NCI-H1930 (cell line): ENCODE results near the gene ZNF302.
"Not testable (repeated sequence)": the region's sequence is repeated elsewhere in the genome, so short reads cannot be mapped to it uniquely, and the experiment has no call there.

Experiments
- DNase-seq, 2 experiments: peaks; one replicate each; lab custom pipeline; 2025; lab: John Stamatoyannopoulos, UW

The ZNF302 gene

DNA sequence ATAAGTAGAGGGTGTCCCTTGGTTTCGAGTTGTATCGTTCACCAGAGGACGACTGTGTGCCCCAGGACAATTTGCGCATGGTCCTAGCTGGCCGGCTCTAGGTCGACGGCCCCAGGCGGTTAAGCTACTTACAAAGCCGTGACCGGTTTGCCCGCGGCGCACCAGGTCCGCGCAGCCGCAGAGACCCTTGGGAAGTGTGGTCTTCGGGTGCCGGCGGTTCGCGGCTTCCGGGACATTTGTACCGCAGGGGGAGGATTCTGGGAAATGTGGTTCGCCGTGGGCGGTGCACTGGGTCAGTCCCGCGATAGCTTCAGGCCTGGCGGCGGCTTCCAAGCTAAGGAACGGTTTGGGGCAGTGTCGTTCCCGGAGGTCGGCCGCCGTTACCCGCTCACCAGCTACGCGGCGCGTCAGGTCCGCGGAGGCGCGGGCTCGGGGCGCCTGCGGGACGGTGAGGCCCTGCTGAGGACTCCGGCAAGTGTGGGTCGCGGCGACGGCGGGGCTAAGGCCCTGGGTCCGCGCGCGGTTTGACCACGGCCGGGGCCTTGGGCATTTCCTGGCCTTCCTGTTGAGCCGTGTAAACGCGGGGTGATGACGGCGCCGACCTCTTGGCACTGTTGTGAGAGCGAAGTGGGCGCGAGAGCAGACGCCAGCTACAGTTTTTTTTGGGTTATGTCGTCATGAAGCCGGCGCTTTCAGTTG lies at the start of gene ZNF302:
Gene ZNF302, plus strand, starts transcription at position 293 of the 699 bp plus-strand sequence. CDS start 1,127 bp downstream, outside the sequence.
- DNase-seq = peak; percentile 93 to 97

DNA sequence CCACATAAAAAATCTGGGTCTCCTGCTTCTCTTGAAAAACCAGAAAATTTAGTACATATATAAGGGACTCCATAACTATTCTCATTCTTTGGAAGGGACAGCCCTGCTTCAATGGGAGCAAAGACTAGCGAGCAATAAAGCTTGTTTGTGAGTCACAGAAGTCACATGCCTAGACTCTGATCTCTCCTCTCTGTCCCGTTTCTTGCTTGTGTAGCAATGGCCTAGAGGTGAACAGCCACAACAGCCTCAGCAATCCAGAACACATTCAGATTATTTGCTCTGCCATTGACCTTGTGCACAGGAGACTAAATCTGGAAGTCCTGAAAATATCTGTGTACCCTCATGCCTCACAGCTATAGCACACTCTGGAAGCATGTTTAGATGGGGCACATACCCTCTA lies 43.7 kb upstream of the ZNF302 start:
- DNase-seq = no peak

DNA sequence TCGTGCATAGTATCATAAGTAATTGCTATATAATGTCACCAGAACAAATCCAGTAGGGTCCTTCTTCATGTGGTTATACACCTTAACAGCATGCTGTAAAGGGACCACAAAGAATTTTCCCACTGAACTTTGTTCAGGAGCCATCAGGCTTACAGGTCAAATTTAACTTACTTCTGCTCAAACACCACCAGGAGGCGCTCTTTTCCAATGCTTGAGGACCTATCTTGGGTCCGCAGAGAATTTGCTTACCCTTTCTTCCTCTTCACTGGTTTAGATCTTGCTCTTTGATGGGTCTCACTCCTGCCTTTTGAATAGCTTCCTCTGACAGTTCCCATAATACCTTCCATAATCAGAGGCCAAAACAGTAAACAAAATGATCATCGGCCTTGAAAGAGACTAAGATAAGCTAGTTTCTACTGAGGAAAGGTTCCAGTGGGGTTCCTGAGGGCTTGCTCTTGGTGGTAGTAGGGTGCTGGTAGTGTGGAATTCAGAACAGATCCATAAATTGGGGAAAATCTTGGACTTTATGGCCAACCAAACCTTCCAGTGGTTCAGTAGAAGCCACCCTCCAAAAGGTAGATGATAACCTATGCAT lies 37.9 kb upstream of the ZNF302 start:
- peak; percentile 36 to 81 for DNase-seq

GRCh38 chr19:34642241-34642640 lies 35.2 kb upstream of the ZNF302 start:
- DNase-seq = no peak

DNA sequence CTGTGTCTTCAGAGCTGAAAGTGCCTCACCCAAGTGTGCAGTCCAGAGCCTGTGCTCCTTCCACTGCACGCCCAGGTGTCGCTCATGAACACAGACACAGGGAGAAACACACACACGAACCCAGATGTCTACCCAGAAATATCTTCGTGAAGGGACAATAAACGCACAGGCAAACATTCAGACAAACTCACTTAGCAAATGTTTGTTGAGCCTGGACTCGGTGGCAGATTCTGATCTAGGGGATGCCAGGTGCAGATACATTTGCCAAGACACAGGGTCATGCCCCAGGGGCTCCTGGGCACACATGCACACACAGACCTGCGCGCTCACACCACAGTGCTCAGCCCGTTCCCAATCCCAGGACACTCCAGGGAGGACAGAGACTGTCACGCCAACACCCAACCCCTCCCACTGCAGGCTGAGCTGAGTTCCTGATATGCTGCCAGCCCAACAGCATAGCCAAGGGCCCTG lies 32.5 kb upstream of the ZNF302 start:
- no peak for DNase-seq

- DNase-seq = no peak
Observed at GRCh38 chr19:34645551-34645950, 31.9 kb upstream of the ZNF302 start.

DNA sequence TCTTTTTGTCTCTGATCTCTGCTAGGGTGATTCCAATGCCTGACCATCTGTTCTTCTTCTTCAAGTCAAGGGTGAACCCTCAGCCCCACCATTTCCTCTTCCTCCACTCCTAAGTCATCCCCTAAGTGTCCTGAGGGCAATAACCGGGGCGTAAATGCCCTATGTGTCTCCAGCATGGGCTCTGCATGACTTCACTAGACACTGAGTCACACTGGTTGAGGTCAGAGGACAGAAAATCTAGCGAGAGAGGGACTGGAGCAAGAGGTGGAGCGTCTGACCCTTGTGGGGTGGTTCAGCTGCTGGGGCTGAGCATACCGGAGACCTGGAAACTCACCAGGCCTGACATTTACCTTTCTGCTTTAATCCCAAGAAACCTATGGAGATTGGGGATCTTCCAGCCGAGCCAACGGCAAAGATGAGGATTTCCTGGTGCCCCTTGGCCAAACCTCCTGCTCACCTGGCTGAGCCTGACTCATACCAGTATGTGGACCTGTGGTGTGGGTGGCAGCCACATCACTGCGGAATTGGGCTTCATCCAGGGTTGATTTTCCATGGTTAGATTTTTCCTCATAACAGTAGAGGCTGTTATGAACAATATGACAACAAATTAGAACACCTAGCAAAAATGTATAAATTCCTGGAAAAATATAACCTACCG lies 27.5 kb upstream of the ZNF302 start:
- no peak for DNase-seq

GRCh38 chr19:34651747-34652146 lies 25.7 kb upstream of the ZNF302 start:
- no peak for DNase-seq

- DNase-seq = no peak
Observed at GRCh38 chr19:34654796-34655195, 22.7 kb upstream of the ZNF302 start.

- no peak for DNase-seq
Observed at GRCh38 chr19:34655651-34656050, 21.8 kb upstream of the ZNF302 start.

GRCh38 chr19:34661357-34661756 lies 16.1 kb upstream of the ZNF302 start:
- no peak for DNase-seq

GRCh38 chr19:34662919-34663318 lies 14.6 kb upstream of the ZNF302 start:
- peak; percentile 36 to 43 for DNase-seq

- DNase-seq = no peak
Observed at GRCh38 chr19:34664168-34664567, 13.3 kb upstream of the ZNF302 start.

GRCh38 chr19:34664870-34665269 lies 12.6 kb upstream of the ZNF302 start:
- no peak for DNase-seq

DNA sequence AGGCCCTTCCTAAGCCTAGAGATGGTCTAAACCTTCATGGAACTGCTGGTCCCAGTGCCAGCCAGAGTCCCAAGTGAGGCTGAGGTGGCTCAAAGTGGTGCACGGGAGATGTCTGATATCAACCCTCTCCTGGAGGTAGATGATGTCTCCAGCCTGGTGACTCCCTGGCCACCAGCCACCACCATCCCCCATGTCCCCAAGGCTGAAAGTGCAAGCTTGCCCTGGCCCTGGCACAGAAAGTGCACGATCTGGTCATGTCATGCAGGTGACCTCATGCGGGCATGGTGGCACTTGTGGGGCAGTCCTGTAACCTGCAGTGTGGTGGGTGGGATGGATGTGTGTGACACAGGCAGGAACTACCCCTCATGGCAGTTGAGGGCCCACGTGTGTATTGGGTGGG lies 12.2 kb upstream of the ZNF302 start:
- DNase-seq = not testable (repeated sequence)

DNA sequence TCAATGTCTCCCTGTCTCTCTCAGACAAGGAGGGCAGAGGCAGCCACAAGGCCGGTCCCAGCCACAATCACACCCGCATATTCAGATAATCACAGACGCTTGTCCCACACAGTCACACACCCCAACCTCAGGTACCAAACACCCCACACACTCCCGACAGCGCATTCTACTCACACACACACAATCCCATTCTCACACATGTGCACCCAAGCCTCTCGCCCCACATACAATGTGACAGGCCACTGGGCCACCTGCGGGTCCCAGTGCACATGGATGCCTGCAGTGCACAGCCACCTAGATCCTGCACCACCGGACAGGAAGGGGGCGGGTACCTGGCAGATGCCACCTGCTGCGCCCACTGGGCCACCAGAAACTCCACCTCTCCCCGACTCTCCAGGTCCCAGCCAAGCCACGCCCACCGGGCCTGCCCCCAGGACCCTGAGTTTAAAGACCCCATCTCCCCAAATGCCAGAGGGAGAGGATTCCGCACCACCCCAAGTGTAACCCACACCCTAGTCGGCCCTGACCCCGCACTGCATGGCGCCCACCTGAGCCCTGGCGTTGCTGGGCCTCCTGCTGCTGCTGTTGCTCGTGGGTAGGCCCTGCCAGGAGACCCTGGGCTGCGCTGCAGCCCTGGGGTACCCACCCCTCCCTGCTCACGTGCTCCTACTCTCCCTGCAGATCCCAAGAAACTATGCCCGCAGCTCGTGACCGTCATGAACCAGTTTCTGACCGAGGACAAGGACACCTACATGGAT lies 11.1 kb upstream of the ZNF302 start:
- no peak for DNase-seq

DNA sequence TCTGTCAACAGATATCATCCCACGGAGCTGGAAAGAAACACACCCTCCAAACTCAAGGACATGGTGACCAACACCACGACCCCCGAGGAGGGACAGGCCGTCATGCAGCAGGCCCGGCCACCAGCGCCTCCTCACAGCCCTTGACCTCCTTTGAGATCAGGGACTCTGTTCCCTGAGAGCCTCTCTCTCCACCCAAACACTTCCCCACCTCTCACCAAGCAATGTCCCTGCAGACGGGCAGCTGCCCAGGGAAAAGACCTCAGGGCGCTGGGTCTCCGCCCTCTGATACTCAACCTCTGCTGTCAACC lies 10.6 kb upstream of the ZNF302 start:
- DNase-seq = no peak

GRCh38 chr19:34667349-34668076 lies 10.0 kb upstream of the ZNF302 start:
- DNase-seq = no peak

DNA sequence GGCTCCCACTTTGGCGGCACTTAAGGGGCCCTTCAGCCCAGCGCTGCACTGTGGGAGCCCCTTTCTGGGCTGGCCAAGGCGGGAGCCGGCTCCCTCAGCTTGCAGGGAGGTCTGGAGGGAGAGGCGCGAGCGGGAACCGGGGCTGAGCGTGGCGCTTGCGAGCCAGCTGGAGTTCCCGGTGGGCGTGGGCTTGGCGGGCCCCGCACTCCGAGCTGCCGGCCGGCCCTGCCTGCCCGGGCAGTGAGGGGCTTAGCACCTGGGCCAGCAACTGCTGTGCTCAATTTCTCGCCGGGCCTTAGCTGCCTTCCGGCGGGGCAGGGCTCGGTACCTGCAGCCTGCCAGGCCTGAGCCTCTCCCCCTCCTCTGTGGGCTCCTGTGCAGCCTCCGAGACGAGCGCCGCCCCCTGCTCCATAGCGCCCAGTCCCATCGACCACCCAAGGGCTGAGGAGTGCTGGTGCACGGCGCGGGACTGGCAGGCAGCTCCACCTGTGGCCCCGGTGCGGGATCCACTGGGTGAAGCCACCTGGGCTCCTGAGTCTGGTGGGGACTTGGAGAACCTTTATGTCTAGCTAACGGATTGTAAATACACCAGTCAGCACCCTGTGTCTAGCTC lies 9.3 kb upstream of the ZNF302 start:
- not testable (repeated sequence) for DNase-seq

DNA sequence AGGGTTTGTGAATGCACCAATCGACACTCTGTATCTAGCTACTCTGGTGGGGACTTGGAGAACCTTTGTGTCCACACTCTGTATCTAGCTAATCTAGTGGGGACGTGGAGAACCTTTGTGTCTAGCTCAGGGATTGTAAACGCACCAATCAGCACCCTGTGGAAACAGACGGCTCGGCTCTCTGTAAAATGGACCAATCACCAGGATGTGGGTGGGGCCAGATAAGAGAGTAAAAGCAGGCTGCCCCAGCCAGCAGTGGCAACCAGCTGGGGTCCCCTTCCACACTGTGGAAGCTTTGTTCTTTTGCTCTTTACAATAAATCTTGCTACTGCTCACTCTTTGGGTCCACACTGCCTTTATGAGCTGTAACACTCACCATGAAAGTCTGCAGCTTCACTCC lies 8.8 kb upstream of the ZNF302 start:
- DNase-seq = peak; percentile 19 to 55

DNA sequence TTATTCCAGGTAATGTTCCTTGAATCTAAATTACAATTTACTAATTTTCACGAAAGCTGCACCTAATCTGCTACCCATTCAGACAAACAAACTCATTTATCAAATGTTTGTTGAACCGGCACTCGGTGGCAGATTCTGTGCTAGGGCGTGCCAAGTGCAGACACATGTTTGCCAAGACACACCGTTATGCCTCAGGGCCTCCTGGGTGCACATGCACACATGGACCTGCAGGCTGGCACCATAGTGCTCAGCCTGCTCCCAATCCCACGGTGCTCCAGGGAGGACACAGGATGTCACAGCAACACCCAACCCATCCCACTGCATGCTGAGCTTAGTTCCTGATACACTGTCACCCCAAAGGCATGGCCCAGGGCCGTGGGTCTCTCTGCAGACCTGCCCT lies 8.2 kb upstream of the ZNF302 start:
- DNase-seq = no peak

DNA sequence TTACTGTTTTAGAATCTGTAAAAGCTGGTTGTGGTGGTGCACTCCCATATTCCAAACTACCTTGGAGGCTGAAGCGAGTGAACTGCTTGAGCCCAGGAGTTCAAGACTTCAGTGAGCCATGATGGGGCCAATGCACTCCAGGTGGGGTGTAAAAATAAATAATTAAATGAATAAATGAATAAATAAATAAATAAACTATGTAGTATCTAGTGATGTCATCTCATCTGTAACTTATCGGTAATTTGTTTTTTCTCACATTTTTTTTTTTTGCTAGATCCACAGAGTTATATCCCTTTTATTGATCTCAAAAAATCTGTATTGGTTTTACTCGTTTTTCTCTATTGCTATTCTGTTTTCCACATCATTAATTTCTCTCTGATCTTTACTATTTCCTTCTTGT lies 5.5 kb upstream of the ZNF302 start:
- no peak for DNase-seq
